Thyroid gland (tissue), 4 donors: ENCODE data around the gene RHBDD1. TPM values are rescaled to one million over a fixed set of nuclear protein-coding genes. Genes with fewer than 3 reads are reported as not detected.
"Not testable (repeated sequence)": the region's sequence is repeated elsewhere in the genome, so short reads cannot be mapped to it uniquely, and the experiment has no call there.

Experiments used
- DNase-seq, 2 donors: peaks; one replicate each; pipeline ENCODE4 v3.0.0-alpha.2; 2019
- H3K27ac ChIP-seq, 3 donors: fragments of 200-600 bp; sonication (generic); 1 replicate in 2 of 3; 2 replicates in 1 of 3; pipeline ENCODE4 v1.5.1; 2016 to 2019; ENCODE audit warnings: mild to moderate bottlenecking in 1 of 3, moderate library complexity in 1 of 3
- H3K27me3 ChIP-seq: fragments of 200-600 bp; sonication (generic); one replicate; pipeline ENCODE4 v1.5.1; 2019
- H3K36me3 ChIP-seq, 2 donors: fragments of 200-600 bp; sonication (generic); one replicate each; pipeline ENCODE4 v1.5.1; 2016 to 2019
- H3K4me1 ChIP-seq, 2 donors: fragments of 200-600 bp; sonication (generic); one replicate each; pipeline ENCODE4 v1.5.1; 2017 to 2019
- H3K4me3 ChIP-seq, 3 donors: fragments of 200-600 bp; sonication (generic); replicated peaks in 1 of 3; 1 replicate in 2 of 3; 2 replicates in 1 of 3; pipeline ENCODE4 v1.5.1; 2016; ENCODE audit warnings: mild to moderate bottlenecking in 1 of 3
- H3K9me3 ChIP-seq: fragments of 200-600 bp; sonication (generic); one replicate; pipeline ENCODE4 v1.5.1; 2017
- POLR2A ChIP-seq, 2 donors: fragments of 450-650 bp; IDR thresholded peaks; one replicate each; pipeline ENCODE4 v1.6.1; 2017; ENCODE audit warnings: antibody characterized with exemption in 2 of 2, mild to moderate bottlenecking in 2 of 2, moderate library complexity in 1 of 2
- WGBS, 2 donors: methylation state at CpG; one replicate each; pipeline ENCODE4 v1.1.5; 2017; 5-methylcytosine and 5-hydroxymethylcytosine counted together
- intact Hi-C: fragments of 100-400 bp; cut with DNase I; formaldehyde crosslinking; loops from one replicate; pipeline ENCODE4 v1.15.1; 2023
- total RNA-seq, 4 donors: library from RNA; depleted of rRNA; stranded (reverse); fragments of >200 nt; gene quantifications; one replicate each; pipeline ENCODE4 v1.2.3, GENCODE V29; 2016
- TF ChIP-seq, protein P1 (sequence below), 6 experiments: fragments of 200-600 bp in 3 of 6; fragments of 450-650 bp in 3 of 6; sonication (generic) in 3 of 6; IDR thresholded peaks; one replicate each; pipeline ENCODE4 v1.5.1; 2016 to 2019; ENCODE audit warnings: antibody characterized with exemption in 6 of 6, mild to moderate bottlenecking in 2 of 6, inconsistent platforms in 1 of 6, moderate library complexity in 1 of 6

RHBDD1 gene
- total RNA-seq, 4 donors from 2014 or later: 17.2 to 36.5 (median 26.2) TPM

DNA sequence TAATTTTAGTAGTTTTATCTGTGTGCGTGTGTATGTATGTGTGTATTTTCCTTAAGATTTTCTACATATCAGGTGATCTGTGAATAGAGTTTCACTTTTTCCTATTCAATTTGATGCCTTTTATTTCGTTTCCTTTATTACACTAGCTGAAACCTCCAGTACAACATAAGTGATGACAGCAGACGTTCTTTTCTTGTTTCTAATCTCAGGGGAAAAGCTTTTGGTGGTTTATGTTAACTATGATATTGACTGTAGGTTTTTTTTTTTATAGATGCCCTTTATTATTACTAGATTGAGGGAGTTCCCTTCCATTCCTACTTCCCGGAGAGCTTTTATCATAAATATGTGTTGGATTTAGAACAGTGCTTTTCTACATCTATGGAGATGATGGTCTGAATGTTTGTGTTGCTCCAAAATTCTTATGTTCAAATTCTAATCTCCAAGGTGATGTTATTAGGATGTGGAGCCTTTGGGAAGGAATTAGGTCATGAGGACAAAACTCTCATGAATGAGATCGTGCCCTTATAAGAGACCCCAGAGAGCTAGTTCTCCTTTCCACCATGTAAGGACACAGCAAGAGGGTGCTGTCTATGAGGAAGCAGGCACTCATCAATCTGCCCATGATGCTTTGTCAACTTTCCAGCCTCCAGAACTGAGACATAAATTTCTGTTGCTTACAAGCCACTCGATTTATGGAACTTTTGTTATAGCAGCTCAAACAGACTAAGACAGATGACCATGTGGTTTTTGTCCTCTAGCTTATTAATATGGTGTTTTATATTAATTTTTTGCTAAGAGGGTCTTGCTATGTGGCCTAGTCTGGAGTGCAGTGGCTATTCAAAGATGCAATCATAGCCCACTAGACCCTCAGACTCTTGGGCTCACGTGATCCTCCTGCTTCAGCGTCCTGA, 5.9 kb upstream of the RHBDD1 start:
- H3K27ac ChIP-seq: no peak overlapping the region
- H3K27me3 ChIP-seq: no peaks in the 10 kb centered on the region
- no peak for TF ChIP-seq POLR2A (IDR thresholded peaks at IDR 0.05)
- TF ChIP-seq, protein P1, sequence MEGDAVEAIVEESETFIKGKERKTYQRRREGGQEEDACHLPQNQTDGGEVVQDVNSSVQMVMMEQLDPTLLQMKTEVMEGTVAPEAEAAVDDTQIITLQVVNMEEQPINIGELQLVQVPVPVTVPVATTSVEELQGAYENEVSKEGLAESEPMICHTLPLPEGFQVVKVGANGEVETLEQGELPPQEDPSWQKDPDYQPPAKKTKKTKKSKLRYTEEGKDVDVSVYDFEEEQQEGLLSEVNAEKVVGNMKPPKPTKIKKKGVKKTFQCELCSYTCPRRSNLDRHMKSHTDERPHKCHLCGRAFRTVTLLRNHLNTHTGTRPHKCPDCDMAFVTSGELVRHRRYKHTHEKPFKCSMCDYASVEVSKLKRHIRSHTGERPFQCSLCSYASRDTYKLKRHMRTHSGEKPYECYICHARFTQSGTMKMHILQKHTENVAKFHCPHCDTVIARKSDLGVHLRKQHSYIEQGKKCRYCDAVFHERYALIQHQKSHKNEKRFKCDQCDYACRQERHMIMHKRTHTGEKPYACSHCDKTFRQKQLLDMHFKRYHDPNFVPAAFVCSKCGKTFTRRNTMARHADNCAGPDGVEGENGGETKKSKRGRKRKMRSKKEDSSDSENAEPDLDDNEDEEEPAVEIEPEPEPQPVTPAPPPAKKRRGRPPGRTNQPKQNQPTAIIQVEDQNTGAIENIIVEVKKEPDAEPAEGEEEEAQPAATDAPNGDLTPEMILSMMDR (IDR thresholded peaks at IDR 0.05): no peak
- no peaks in the 10 kb centered on the region for H3K9me3 ChIP-seq
- H3K4me3 ChIP-seq: no peak overlapping the region
- intact Hi-C loops: no loop called here
- 87 to 89% methylated on average over 8 of the region's 8 CpGs for WGBS, 2 donors
- H3K36me3 ChIP-seq: no peaks in the 10 kb centered on the region
- H3K4me1 ChIP-seq: peaks cover 4 to 5% of the 10 kb centered on the region in 2 donors
- no peak for DNase-seq

DNA sequence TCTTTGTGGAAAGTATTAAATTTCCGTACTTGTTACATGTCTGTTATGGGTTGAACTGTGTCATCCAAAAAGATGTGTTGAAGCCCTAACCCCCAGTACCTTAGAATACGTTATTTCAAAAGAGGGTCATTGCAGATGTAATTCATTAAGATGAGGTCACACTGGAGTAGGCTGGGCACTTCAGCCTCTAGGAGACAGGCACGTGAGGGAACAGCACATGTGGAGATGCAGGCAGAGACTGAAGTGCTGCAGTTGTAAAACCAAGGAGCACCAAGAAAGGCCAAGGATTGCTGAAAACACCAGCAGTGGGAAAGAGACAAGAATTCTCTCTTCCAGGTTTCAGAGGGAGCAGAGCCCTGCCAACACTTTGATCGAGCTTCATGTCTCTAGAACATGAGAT, 4.6 kb upstream of the RHBDD1 start:
- H3K4me1 ChIP-seq: peaks cover 9 to 11% of the 10 kb centered on the region in 2 donors
- no peak overlapping the region for H3K4me3 ChIP-seq
- H3K27ac ChIP-seq: no peak overlapping the region
- WGBS, 2 donors: 86 to 89% methylated on average over 4 of the region's 4 CpGs
- TF ChIP-seq POLR2A (IDR thresholded peaks at IDR 0.05): no peak
- TF ChIP-seq, protein P1 (IDR thresholded peaks at IDR 0.05): no peak
- no peak for DNase-seq
- H3K27me3 ChIP-seq: no peaks in the 10 kb centered on the region
- no peaks in the 10 kb centered on the region for H3K36me3 ChIP-seq
- intact Hi-C loops: no loop called here
- H3K9me3 ChIP-seq: no peaks in the 10 kb centered on the region

DNA sequence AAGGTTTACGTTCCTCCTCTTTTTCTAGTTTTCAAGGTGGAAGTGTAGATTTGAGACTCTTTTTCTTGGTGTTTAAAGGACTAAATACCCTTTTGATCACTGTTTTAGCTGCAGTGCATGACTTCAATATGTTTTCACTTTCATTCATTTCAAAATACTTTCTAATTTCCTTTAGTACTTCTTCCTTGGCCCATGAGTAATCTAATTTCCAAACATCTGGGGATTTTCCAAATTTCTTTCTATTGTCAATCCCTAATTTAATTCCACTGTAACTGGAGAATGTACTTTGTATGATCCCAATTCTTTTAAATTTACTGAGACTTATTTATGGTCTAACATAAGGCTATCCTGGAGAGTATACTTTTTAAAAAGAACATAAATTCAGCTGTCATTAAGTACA, 3.8 kb upstream of the RHBDD1 start:
- no peak overlapping the region for H3K4me3 ChIP-seq
- no peaks in the 10 kb centered on the region for H3K36me3 ChIP-seq
- no peak overlapping the region for H3K27ac ChIP-seq
- H3K4me1 ChIP-seq: peaks cover 13 to 16% of the 10 kb centered on the region in 2 donors
- 95 to 100% methylated on average over 1 of the region's 1 CpG for WGBS, 2 donors
- no peaks in the 10 kb centered on the region for H3K9me3 ChIP-seq
- intact Hi-C loops: no loop called here
- TF ChIP-seq POLR2A (IDR thresholded peaks at IDR 0.05): no peak
- TF ChIP-seq, protein P1 (IDR thresholded peaks at IDR 0.05): no peak
- no peak for DNase-seq
- H3K27me3 ChIP-seq: no peaks in the 10 kb centered on the region

DNA sequence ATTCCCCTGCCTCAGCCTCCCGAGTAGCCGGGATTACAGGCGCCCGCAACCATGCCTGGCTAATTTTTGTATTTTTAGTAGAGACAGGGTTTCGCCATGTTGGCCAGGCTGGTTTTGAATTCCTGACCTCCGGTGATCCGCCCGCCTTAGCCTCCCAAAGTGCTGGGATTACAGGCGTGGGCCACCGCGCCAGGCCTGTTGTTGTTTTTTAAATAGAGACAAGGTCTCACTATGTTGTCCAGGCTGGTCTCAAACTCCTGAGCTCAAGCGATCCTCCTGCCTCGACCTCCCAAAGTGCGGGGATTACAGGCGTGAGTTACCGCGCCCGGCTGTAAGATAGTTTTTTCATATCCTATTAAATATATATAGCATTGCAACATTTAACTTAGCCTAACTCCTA, 974 bp upstream of the RHBDD1 start:
- H3K4me1 ChIP-seq: peaks cover 17 to 22% of the 10 kb centered on the region in 2 donors
- H3K36me3 ChIP-seq, DNase-seq, intact Hi-C loops, H3K27me3 ChIP-seq, H3K27ac ChIP-seq, H3K9me3 ChIP-seq: not testable (repeated sequence)
- peak overlapping the region in 1 of 3 donors; percentile 77 for H3K4me3 ChIP-seq
- 91 to 97% methylated on average over 18 of the region's 18 CpGs for WGBS, 2 donors

DNA sequence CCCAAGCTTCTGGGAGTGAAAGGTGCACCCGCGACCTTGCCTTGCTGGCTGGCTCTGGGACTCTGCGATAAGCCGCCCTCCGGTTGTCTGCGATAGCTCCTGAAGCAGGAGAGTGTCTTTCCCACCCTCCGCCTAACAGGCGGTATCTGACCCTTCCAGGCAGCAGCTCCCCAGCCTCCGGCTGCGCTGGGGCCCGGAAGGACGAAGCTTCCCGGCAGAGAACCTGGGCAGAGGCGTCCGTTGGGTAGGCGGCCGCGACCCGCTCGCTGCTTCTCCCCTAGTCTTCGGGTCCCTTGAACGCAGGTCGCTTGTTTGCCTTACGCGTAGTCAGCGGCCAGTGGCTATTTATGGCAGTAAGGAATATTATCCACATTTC, 446 bp upstream of the RHBDD1 start:
- peaks cover 17 to 22% of the 10 kb centered on the region in 2 donors for H3K4me1 ChIP-seq
- no peaks in the 10 kb centered on the region for H3K36me3 ChIP-seq
- DNase-seq: no peak
- H3K27ac ChIP-seq: peak overlapping the region; percentile 92 to 98 (median 98)
- H3K9me3 ChIP-seq: no peaks in the 10 kb centered on the region
- H3K4me3 ChIP-seq: peak overlapping the region; percentile 62 to 78 (median 77)
- no peak for TF ChIP-seq POLR2A (IDR thresholded peaks at IDR 0.05)
- TF ChIP-seq, protein P1 (IDR thresholded peaks at IDR 0.05): no peak
- intact Hi-C loops: no loop called here
- WGBS, 2 donors: 2 to 17% methylated on average over 2 to 24 of the region's 26 CpGs
- H3K27me3 ChIP-seq: no peaks in the 10 kb centered on the region
